HFFc6 (cell line): ENCODE results near the gene GGCT. TPM values are rescaled to one million over a fixed set of nuclear protein-coding genes. Genes with fewer than 3 reads are reported as not detected.

Experiments used
- DNase-seq: peaks from one replicate; pipeline ENCODE4 v3.0.0-alpha.2; 2018
- H3K27ac Mint-ChIP-seq: 2 replicates; pipeline ENCODE4 v1.8.0; 2020; ENCODE audit warnings: mild to moderate bottlenecking, mixed read lengths
- H3K27me3 Mint-ChIP-seq: 2 replicates; pipeline ENCODE4 v1.8.0; 2021; ENCODE audit warnings: mild to moderate bottlenecking, moderate library complexity, mixed read lengths; ENCODE audit not compliant: insufficient read depth
- H3K36me3 Mint-ChIP-seq: 2 replicates; pipeline ENCODE4 v1.8.0; 2021; ENCODE audit warnings: low read depth, mixed read lengths
- H3K4me1 Mint-ChIP-seq: 2 replicates; pipeline ENCODE4 v1.8.0; 2020; ENCODE audit warnings: low read depth, mixed read lengths
- H3K4me3 Mint-ChIP-seq: 2 replicates; pipeline ENCODE4 v1.8.0; 2020; ENCODE audit warnings: mild to moderate bottlenecking, moderate library complexity, mixed read lengths
- H3K9me3 Mint-ChIP-seq: 2 replicates; pipeline ENCODE4 v1.8.0; 2020; ENCODE audit warnings: mild to moderate bottlenecking, mixed read lengths
- total RNA-seq, 6 experiments: library from RNA; stranded (reverse); fragmentation: NEBNext Ultra II Directional; extraction: Animal tissue kit (Norgen Biotek cat#: 25700); gene quantifications; 2 replicates in 1 of 6; 3 replicates in 5 of 6; pipeline ENCODE4 v1.2.3, GENCODE V29; 2021
- TF ChIP-seq, protein P1 (sequence below): fragments of 200-600 bp; sonication (generic); IDR thresholded peaks from 2 replicates; pipeline ENCODE4 v1.5.0; 2021; ENCODE audit warnings: antibody characterized with exemption, mild to moderate bottlenecking

Gene GGCT
- total RNA-seq, 6 experiments from 2014 or later: 16.1 to 25.6 (median 21.1) TPM

DNA sequence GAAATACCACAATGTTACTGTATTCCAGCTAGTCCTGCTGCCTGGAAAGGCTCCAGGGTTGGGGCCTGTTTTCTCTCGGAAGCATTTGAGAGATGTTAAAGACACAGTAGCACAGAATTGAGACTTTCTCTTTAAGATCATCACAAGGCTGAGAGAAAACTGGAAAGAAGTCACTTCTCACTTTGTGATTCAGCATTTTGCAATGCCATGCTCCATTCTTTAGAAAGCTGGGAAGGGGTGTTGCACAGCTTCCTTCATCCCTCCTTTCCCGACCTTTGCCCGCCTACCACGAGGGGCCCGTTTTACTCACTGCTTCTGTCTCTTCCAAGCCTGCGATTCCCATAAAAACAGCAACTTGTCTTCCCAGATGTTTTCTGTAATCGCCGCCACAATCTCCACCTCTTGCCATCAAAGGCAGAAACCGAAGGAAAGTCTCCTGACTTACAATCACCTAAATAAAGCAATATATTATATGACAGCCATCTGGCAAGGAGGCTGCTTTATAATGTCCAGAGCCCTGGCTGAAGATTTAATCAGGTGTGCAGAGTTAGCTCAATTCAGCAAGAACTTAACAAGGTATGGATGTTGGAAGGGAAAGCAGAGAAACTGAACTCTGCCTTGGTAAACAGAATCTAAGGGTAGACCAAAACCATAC lies 44.9 kb downstream of the GGCT start:
- peak overlapping the region; percentile 92 for H3K27ac Mint-ChIP-seq
- peak overlapping the region; percentile 83 for H3K4me3 Mint-ChIP-seq
- peak; percentile 83 for DNase-seq
- TF ChIP-seq, protein P1, sequence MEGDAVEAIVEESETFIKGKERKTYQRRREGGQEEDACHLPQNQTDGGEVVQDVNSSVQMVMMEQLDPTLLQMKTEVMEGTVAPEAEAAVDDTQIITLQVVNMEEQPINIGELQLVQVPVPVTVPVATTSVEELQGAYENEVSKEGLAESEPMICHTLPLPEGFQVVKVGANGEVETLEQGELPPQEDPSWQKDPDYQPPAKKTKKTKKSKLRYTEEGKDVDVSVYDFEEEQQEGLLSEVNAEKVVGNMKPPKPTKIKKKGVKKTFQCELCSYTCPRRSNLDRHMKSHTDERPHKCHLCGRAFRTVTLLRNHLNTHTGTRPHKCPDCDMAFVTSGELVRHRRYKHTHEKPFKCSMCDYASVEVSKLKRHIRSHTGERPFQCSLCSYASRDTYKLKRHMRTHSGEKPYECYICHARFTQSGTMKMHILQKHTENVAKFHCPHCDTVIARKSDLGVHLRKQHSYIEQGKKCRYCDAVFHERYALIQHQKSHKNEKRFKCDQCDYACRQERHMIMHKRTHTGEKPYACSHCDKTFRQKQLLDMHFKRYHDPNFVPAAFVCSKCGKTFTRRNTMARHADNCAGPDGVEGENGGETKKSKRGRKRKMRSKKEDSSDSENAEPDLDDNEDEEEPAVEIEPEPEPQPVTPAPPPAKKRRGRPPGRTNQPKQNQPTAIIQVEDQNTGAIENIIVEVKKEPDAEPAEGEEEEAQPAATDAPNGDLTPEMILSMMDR: no peak
- H3K36me3 Mint-ChIP-seq: no peaks in the 10 kb centered on the region
- peaks cover 41% of the 10 kb centered on the region for H3K4me1 Mint-ChIP-seq
- H3K9me3 Mint-ChIP-seq: no peaks in the 10 kb centered on the region
- no peaks in the 10 kb centered on the region for H3K27me3 Mint-ChIP-seq

DNA sequence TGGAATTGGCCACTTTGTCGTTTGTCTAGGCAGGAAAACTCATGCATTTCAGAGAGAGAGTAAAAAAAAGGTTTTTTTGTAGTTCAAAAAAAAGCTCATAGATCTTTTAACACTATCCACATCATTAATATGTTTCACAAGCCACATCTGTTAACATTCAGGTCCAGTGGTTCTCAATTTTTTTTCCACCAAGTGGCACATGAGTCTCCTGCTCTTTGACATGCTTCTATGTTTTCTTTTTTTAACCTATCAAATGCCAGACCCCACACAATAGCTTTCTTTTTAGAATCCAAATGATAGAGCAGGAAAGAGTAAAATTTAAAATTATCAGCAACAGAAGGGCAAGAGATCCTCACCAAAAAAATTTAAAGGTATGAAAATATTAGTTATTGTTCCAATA lies 46.3 kb downstream of the GGCT start:
- Mint-ChIP-seq H3K4me1 (peaks cover 31% of the 10 kb centered on the region), H3K4me3 (peak overlapping the region; percentile 44; the same call in 1 of the 2 replicates), H3K9me3 (no peaks in the 10 kb centered on the region), H3K36me3 (no peaks in the 10 kb centered on the region), H3K27me3 (no peaks in the 10 kb centered on the region), H3K27ac (peak overlapping the region; percentile 69)
- DNase-seq: no peak
- TF ChIP-seq, protein P1: no peak

DNA sequence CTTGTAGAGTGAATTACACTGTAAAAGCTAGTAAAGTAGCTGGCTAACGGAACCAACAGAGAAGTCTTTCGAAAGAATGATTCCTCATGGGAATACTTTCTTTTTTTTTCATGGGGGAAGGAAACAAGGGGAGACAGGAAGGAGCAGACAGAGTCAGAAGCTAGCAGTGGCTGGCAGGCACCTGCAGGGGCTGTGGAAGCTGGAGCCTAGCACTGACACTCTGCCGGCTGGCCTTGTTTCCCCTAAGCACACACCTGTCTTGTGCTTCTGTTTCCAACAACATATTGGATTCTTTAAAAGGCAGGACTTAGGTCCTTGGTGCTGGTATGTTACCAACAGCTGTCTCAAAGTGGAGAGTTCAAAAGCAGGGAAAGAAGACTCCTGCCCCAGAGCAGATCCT lies 50.7 kb downstream of the GGCT start:
- DNase-seq: no peak
- H3K27me3 Mint-ChIP-seq: no peaks in the 10 kb centered on the region
- no peaks in the 10 kb centered on the region for H3K36me3 Mint-ChIP-seq
- H3K4me1 Mint-ChIP-seq: peaks cover 14% of the 10 kb centered on the region
- TF ChIP-seq, protein P1: no peak
- no peak overlapping the region for H3K27ac Mint-ChIP-seq
- no peaks in the 10 kb centered on the region for H3K9me3 Mint-ChIP-seq
- no peak overlapping the region for H3K4me3 Mint-ChIP-seq

DNA sequence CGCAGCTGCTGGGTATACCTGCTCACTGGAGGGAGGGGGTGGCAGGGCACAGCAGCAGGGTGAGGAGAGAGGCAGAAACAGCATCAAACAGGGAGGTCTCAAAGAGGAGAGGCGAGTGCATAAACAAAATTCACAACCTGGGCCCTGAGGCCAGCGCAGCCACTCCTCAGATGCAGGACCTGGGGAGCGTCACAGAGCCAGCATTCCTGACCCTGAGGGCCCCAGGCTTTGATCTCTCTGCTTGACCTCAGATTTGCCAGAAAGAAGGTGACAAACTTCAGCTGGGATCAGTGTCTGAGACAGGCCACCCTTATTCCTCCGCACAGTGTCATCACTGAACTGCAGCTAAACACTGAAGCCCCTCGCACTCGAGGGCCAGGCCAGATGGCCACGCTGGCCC lies 51.6 kb downstream of the GGCT start:
- H3K36me3 Mint-ChIP-seq: no peaks in the 10 kb centered on the region
- no peaks in the 10 kb centered on the region for H3K9me3 Mint-ChIP-seq
- no peak for DNase-seq
- H3K4me1 Mint-ChIP-seq: peaks cover 5% of the 10 kb centered on the region
- TF ChIP-seq, protein P1: no peak
- H3K27ac Mint-ChIP-seq: no peak overlapping the region
- H3K27me3 Mint-ChIP-seq: no peaks in the 10 kb centered on the region
- no peak overlapping the region for H3K4me3 Mint-ChIP-seq

DNA sequence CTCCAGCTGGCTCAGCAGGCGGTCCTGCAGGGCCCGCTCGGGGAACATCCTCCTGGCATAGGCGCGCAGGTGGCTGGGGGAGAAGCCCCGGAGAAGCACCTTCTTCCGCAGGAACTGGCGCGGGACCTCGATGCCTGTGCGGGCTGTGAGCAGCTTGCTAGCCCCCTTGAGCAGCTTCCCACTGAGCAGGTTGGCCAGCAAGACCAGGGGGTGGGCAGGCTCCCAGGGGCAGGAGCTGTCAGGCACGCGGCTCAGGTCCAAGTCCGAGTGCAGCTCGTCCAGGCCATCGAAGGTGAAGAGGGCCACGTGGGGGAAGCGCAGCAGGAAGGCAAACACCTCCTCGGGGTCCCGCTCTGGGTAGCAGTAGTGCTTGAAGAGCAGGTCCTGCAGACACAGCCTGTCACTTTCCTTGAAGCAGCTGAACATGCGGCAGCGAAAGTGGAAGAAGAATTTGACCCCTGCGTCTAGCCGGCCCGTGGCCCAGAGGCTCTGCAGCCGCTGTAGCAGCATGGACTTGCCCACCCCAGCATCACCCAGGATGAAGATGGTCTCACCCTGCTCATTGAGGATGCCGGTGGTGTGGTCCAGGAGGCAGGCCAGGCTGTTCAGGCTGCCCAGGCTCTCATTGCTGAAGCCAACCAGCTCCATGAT lies 52.2 kb downstream of the GGCT start:
- Mint-ChIP-seq H3K36me3 (no peaks in the 10 kb centered on the region), H3K27ac (no peak overlapping the region), H3K9me3 (no peaks in the 10 kb centered on the region), H3K4me1 (no peaks in the 10 kb centered on the region), H3K27me3 (no peaks in the 10 kb centered on the region), H3K4me3 (no peak overlapping the region)
- no peak for DNase-seq
- TF ChIP-seq, protein P1: no peak
